ENCODE measurements around the gene LVRN. TPM values are rescaled to one million over a fixed set of nuclear protein-coding genes. Genes with fewer than 3 reads are reported as not detected.
"Not testable (repeated sequence)": the region's sequence is repeated elsewhere in the genome, so short reads cannot be mapped to it uniquely, and the experiment has no call there.

The LVRN gene
- total RNA-seq (2014; rRNA removed; shearing (Covaris generic)), result 0.53 TPM in 2 replicates

DNA sequence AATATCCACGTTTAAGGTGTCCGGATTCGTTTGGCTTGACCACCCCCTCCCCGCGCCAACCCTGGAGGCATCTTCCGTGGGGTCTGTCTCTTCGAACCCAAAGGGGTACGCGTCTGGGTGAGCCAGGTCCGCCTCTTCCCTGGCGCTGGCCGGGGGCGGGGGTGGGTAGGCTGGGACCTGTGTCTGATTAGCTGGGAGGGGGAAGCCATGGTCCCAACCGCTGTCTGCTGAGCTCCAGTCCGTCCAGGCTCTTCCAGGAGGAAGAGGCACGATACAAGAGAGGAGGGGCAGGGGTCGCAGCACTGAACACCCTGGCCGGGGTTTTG, at the start of gene LVRN:
TSS of gene LVRN (plus strand) at position 237 of the 326 bp plus-strand sequence. CDS start 143 bp downstream, outside the sequence.
- Histone ChIP-seq H3K36me3 (no peaks in the 10 kb centered on the region), H3K27ac (no peak within 1 kb of the TSS), H3K27me3 (no peaks in the 10 kb centered on the region), H3K9me3 (replicated peaks) (no peaks in the 10 kb centered on the region), H3K4me1 (no peaks in the 10 kb centered on the region), H3K4me3 (no peak within 1 kb of the TSS)
- DNase-seq, result no peak

DNA sequence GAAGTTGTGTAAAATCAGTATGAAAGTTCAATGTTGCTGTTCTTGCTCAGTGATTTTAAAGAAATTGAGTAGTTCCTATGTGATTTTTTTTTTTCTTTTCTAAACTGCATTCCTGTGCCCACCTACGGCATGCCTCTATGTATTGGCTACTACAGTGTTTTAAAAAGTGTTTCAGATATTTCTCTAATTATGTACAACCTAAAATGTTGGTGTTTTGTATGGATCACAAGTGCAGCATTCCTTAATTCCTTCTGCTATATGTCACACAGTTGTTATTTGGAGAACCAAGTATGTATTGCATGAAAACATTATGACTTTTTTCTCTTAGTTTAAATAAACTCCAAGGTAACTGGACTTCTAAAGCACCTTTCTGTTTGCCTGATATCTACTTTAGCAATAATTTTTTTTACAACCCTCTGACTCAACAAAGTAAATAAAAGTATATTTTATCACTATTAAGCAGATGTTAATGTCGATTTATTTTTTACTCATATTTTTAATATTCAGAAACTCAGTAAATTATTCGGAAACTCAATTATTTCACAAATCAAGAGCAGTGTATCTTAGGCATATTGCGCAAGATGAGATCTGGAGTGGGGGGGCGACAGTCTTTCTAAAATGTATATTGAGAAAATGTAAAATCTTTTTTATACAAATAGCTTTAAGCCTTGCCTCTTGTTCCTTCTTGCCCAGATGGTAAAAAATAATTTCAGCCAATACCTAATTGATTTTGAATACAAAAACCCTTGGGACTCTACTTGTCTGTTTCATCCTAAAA, 48.5 kb upstream of the LVRN start:
- H3K4me3 ChIP-seq; H3K9me3 ChIP-seq (replicated peaks); H3K4me1 ChIP-seq; H3K27ac ChIP-seq; H3K27me3 ChIP-seq; DNase-seq: not testable (repeated sequence)
- H3K36me3 ChIP-seq, result peaks cover 12% of the 10 kb centered on the region; the same call in 1 of the 2 replicates

DNA sequence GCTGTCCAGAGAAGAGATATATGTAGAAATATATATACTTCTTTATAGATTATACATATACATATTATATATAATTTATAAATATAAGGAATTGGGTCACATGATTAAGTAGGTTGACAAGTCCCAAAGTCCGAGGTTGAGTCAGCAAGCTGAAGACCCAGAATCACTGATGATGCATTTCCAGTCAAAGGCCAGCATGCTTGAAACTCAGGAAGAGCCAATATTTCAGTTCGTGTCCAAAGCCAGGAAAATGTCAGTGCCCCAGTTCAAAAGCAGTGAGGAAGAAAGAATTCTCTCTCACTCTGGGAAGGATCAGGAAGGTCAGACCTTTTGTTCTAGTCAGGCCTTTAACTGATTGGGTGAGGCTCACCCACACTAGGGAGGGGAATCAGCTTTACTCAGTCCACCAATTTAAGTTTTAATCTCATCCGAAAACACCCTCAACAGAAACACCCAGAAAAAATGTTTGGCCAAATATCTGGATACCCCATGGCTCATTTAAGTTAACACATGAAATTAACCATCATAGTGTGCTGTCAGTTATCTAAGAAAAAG, 42.0 kb upstream of the LVRN start:
- no peak overlapping the region for H3K4me3 ChIP-seq
- no peak overlapping the region for H3K27ac ChIP-seq
- H3K27me3 ChIP-seq, result no peaks in the 10 kb centered on the region
- no peaks in the 10 kb centered on the region for H3K9me3 ChIP-seq (replicated peaks)
- peaks cover 9% of the 10 kb centered on the region; the same call in 1 of the 2 replicates for H3K36me3 ChIP-seq
- no peaks in the 10 kb centered on the region for H3K4me1 ChIP-seq
- no peak for DNase-seq

DNA sequence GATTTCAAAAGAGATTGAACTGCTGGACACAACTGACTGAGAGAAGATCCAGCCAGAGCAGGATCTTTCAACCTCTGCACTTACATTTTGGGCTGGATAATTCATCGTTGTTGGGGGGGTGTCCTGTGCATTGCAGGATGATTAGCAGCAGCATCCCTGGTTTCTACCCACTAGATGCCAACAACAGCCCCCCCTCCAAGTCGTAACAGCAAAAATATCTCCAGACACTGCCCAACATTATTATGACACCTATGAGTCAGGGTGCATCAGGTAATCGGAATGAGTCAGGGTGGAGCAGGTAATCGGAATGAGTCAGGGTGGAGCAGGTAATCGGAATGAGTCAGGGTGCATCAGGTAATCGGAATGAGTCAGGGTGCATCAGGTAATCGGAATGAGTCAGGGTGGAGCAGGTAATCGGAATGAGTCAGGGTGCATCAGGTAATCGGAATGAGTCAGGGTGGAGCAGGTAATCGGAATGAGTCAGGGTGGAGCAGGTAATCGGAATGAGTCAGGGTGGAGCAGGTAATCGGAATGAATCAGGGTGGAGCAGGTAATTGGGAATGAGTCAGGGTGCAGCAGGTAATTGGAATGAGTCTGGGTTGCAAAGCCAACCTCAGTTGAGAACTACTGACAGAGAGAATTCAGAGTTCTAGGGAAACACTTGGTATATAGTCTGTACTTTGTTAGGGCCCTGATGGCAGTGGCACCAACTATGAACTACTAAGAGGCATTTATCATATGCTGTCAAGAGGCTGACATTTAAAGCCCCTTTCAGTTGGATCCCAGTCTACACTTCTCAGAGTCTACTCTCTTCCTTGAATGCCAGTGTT, 33.5 kb upstream of the LVRN start:
- DNase-seq; H3K27me3 ChIP-seq; H3K27ac ChIP-seq; H3K36me3 ChIP-seq; H3K4me1 ChIP-seq; H3K4me3 ChIP-seq; H3K9me3 ChIP-seq (replicated peaks): not testable (repeated sequence)

DNA sequence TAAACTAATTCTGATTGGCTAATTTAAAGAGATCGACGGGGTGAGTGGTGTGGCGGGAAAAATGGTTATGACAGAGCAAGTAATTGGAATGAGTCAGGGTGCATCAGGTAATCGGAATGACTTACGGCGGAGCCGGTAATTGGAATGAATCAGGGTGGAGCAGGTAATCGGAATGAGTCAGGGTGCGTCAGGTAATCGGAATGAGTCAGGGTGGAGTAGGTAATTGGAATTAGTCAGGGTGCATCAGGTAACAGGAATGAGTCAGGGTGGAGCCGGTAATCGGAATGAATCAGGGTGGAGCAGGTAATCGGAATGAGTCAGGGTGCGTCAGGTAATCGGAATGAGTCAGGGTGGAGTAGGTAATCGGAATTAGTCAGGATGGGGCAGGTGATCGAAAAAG, 32.1 kb upstream of the LVRN start:
- DNase-seq; H3K36me3 ChIP-seq; H3K27me3 ChIP-seq; H3K9me3 ChIP-seq (replicated peaks); H3K27ac ChIP-seq; H3K4me1 ChIP-seq; H3K4me3 ChIP-seq: not testable (repeated sequence)

- H3K4me1 ChIP-seq, result no peaks in the 10 kb centered on the region
- no peak for DNase-seq
- no peak overlapping the region for H3K4me3 ChIP-seq
- no peaks in the 10 kb centered on the region for H3K27me3 ChIP-seq
- H3K36me3 ChIP-seq, result no peaks in the 10 kb centered on the region
- H3K9me3 ChIP-seq (replicated peaks), result no peaks in the 10 kb centered on the region
- H3K27ac ChIP-seq, result no peak overlapping the region
Observed at GRCh38 chr5:115930630-115931337, 31.5 kb upstream of the LVRN start.

- H3K27ac ChIP-seq, result no peak overlapping the region
- H3K36me3 ChIP-seq, result no peaks in the 10 kb centered on the region
- DNase-seq, result no peak
- no peak overlapping the region for H3K4me3 ChIP-seq
- no peaks in the 10 kb centered on the region for H3K27me3 ChIP-seq
- H3K9me3 ChIP-seq (replicated peaks), result no peaks in the 10 kb centered on the region
- no peaks in the 10 kb centered on the region for H3K4me1 ChIP-seq
Observed at GRCh38 chr5:115932991-115933390, 29.3 kb upstream of the LVRN start.

GRCh38 chr5:115934388-115934974, 27.8 kb upstream of the LVRN start:
- Histone ChIP-seq H3K27ac (no peak overlapping the region), H3K36me3 (no peaks in the 10 kb centered on the region), H3K9me3 (replicated peaks) (no peaks in the 10 kb centered on the region), H3K4me1 (no peaks in the 10 kb centered on the region), H3K4me3 (no peak overlapping the region), H3K27me3 (no peaks in the 10 kb centered on the region)
- no peak for DNase-seq

GRCh38 chr5:115936031-115936430, 26.2 kb upstream of the LVRN start:
- H3K4me1 ChIP-seq, result no peaks in the 10 kb centered on the region
- no peak overlapping the region for H3K27ac ChIP-seq
- no peaks in the 10 kb centered on the region for H3K27me3 ChIP-seq
- no peak overlapping the region for H3K4me3 ChIP-seq
- DNase-seq, result no peak
- H3K36me3 ChIP-seq, result no peaks in the 10 kb centered on the region
- no peaks in the 10 kb centered on the region for H3K9me3 ChIP-seq (replicated peaks)

GRCh38 chr5:115939059-115939458, 23.2 kb upstream of the LVRN start:
- no peak for DNase-seq
- no peak overlapping the region for H3K27ac ChIP-seq
- no peaks in the 10 kb centered on the region for H3K27me3 ChIP-seq
- H3K9me3 ChIP-seq (replicated peaks), result no peaks in the 10 kb centered on the region
- no peaks in the 10 kb centered on the region for H3K4me1 ChIP-seq
- H3K36me3 ChIP-seq, result no peaks in the 10 kb centered on the region
- no peak overlapping the region for H3K4me3 ChIP-seq

- DNase-seq, result no peak
- H3K4me3 ChIP-seq, result no peak overlapping the region
- no peaks in the 10 kb centered on the region for H3K4me1 ChIP-seq
- H3K27me3 ChIP-seq, result no peaks in the 10 kb centered on the region
- no peaks in the 10 kb centered on the region for H3K36me3 ChIP-seq
- no peak overlapping the region for H3K27ac ChIP-seq
- no peaks in the 10 kb centered on the region for H3K9me3 ChIP-seq (replicated peaks)
Observed at GRCh38 chr5:115940080-115940810, 22.0 kb upstream of the LVRN start.

- Histone ChIP-seq H3K27ac (no peak overlapping the region), H3K4me3 (no peak overlapping the region), H3K27me3 (no peaks in the 10 kb centered on the region), H3K9me3 (replicated peaks) (no peaks in the 10 kb centered on the region), H3K36me3 (no peaks in the 10 kb centered on the region), H3K4me1 (no peaks in the 10 kb centered on the region)
- peak; percentile 9 to 17 for DNase-seq
Observed at GRCh38 chr5:115941051-115941675, 21.1 kb upstream of the LVRN start.

- no peaks in the 10 kb centered on the region for H3K36me3 ChIP-seq
- no peak overlapping the region for H3K27ac ChIP-seq
- H3K9me3 ChIP-seq (replicated peaks), result no peaks in the 10 kb centered on the region
- H3K27me3 ChIP-seq, result no peaks in the 10 kb centered on the region
- H3K4me1 ChIP-seq, result no peaks in the 10 kb centered on the region
- DNase-seq, result no peak
- no peak overlapping the region for H3K4me3 ChIP-seq
Observed at GRCh38 chr5:115944501-115944900, 17.8 kb upstream of the LVRN start.

DNA sequence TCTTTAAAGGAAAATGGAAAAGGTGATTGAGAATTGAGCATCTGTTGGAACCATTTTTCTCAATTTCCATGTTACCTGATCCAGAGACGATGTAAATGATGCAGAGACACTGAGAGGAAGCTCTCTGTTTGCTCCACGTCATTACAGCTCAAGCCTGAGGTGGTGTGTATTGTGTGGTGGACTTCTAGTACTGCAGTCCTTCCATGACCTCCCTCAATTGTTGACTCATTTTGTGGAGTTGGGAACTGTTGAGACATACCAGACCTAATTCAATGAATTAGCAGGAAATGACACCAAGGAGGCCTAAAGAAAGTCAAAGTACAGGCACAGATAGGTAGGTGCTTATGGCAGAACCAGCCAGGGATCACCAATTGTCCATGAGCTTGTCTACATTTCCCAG, 15.6 kb upstream of the LVRN start:
- Histone ChIP-seq H3K4me3 (no peak overlapping the region), H3K36me3 (no peaks in the 10 kb centered on the region), H3K9me3 (replicated peaks) (no peaks in the 10 kb centered on the region), H3K4me1 (no peaks in the 10 kb centered on the region), H3K27me3 (no peaks in the 10 kb centered on the region), H3K27ac (no peak overlapping the region)
- no peak for DNase-seq

All from SJCRH30 (cell line).